Astrocyte of the cerebellum (primary cell): ENCODE data around the gene KRIT1.
A peak's percentile ranks its signal among the peaks of the same experiment; 100 is the strongest.

Experiments
- DNase-seq: peaks from one replicate; pipeline ENCODE4 v3.0.0-alpha.2; 2011; ENCODE audit warnings: low read depth
- H3K4me3 ChIP-seq: 2 replicates; pipeline ENCODE4 v1.5.1; 2011; ENCODE audit warnings: mild to moderate bottlenecking, low read depth, low read length, moderate library complexity
- CTCF ChIP-seq: IDR thresholded peaks from 2 replicates; pipeline ENCODE4 v1.5.1; 2012; ENCODE audit warnings: low read length, low read depth, moderate library complexity, mild to moderate bottlenecking; ENCODE audit errors: missing control alignments
- in situ Hi-C: cut with HindIII; loops from 2 replicates; pipeline ENCODE4 v1.10.0; 2017; ENCODE audit warnings: low sequenced_read_pairs

Gene KRIT1

GRCh38 chr7:92245487-92246359, at the start of gene KRIT1, which contains the start of gene ANKIB1:
TSS of gene KRIT1 (minus strand) at chr7:92245914. CDS start at chr7:92242135, 3,779 bp downstream.
TSS of gene ANKIB1 (plus strand) at chr7:92245974. CDS start at chr7:92294979, 49,005 bp downstream.
- H3K4me3 ChIP-seq: peak within 1 kb of the TSS; percentile 62
- TF ChIP-seq CTCF: no peak
- peak; percentile 44 for DNase-seq
- in situ Hi-C loops: no loop called here

- DNase-seq: no peak
- TF ChIP-seq CTCF: no peak
- in situ Hi-C loops: no loop called here
- no peak overlapping the region for H3K4me3 ChIP-seq
Observed at GRCh38 chr7:92295391-92295790, 49.7 kb upstream of the KRIT1 start.

- TF ChIP-seq CTCF: no peak
- no peak for DNase-seq
- no peak overlapping the region for H3K4me3 ChIP-seq
- in situ Hi-C loops: no loop called here
Observed at GRCh38 chr7:92293896-92294590, 48.3 kb upstream of the KRIT1 start.

- TF ChIP-seq CTCF: no peak
- no peak overlapping the region for H3K4me3 ChIP-seq
- no peak for DNase-seq
- in situ Hi-C loops: no loop called here
Observed at GRCh38 chr7:92292981-92293380, 47.3 kb upstream of the KRIT1 start.

- no peak for TF ChIP-seq CTCF
- H3K4me3 ChIP-seq: no peak overlapping the region
- no peak for DNase-seq
- in situ Hi-C loops: no loop called here
Observed at GRCh38 chr7:92289321-92289720, 43.6 kb upstream of the KRIT1 start.

GRCh38 chr7:92282930-92283329, 37.2 kb upstream of the KRIT1 start:
- TF ChIP-seq CTCF: no peak
- in situ Hi-C loops: no loop called here
- no peak for DNase-seq
- H3K4me3 ChIP-seq: no peak overlapping the region
